K562 (cell line): ENCODE measurements around the gene ATRN. TPM values are rescaled to one million over a fixed set of nuclear protein-coding genes. Genes with fewer than 3 reads are reported as not detected.

Source experiments
- ATF7 ChIP-seq: fragments of 450-650 bp; IDR thresholded peaks from 2 replicates; pipeline ENCODE4 v1.7.1; 2014; ENCODE audit warnings: mild to moderate bottlenecking, moderate library complexity
- POLR2G ChIP-seq: fragments of 200-400 bp; formaldehyde crosslinking; IDR thresholded peaks from 2 replicates; pipeline ENCODE4 v1.6.1; 2017; ENCODE audit warnings: low read depth, mild to moderate bottlenecking, antibody characterized with exemption, low read length, moderate library complexity
- PPARD ChIP-seq: fragments of 250-450 bp; sonication (Bioruptor Pico); IDR thresholded peaks from 2 replicates; pipeline ENCODE4 v1.8.0; 2022; ENCODE audit warnings: inconsistent platforms, mild to moderate bottlenecking, moderate library complexity
- SP1 ChIP-seq: sonication (generic); formaldehyde crosslinking; IDR thresholded peaks from 2 replicates; pipeline ENCODE4 v1.8.1; 2022; ENCODE audit warnings: mild to moderate bottlenecking, missing genetic modification reagents
- U2AF2 ChIP-seq: fragments of 200-400 bp; formaldehyde crosslinking; optimal IDR thresholded peaks from 2 replicates; pipeline ENCODE3; 2017; ENCODE audit warnings: low read depth, mild to moderate bottlenecking, low read length
- polyA plus RNA-seq, 8 experiments: library from polyadenylated mRNA; depleted of rRNA in 4 of 8; stranded (reverse) in 5 of 8; unstranded in 3 of 8; fragments of >200 nt; fragmentation: Nextera tagmentation in 2 of 8; fragmentation: Illumina TruSeq in 1 of 8; extraction: Ambion mirVana in 2 of 8; extraction: Trizol in 1 of 8; gene quantifications; 2 replicates each; pipeline versions ENCODE4 v1.2.1 to v1.2.3, GENCODE V29; 2011 to 2014; ENCODE audit warnings: inconsistent platforms in 1 of 8, missing spikeins in 1 of 8
- total RNA-seq, 7 experiments: library from RNA; depleted of rRNA in 6 of 7; stranded (reverse); fragments of >200 nt in 6 of 7; fragmentation: Illumina TruSeq in 2 of 7; extraction: Trizol in 2 of 7; gene quantifications; 2 replicates each; pipeline versions ENCODE4 v1.2.1 to v1.2.3, GENCODE V29; 2011 to 2021; ENCODE audit warnings: low replicate concordance in 1 of 7
- TF ChIP-seq, protein P1 (sequence below), 2 experiments: fragments of 450-650 bp; formaldehyde crosslinking in 1 of 2; IDR thresholded peaks; 2 replicates each; pipeline versions ENCODE4 v1.4.0 to v1.6.1; 2014 to 2020; ENCODE audit warnings: mild to moderate bottlenecking in 2 of 2, borderline replicate concordance in 1 of 2, low read depth in 1 of 2

ATRN gene
- total and polyA plus RNA-seq, 9 of the 15 experiments (the other 6 are each of a cell fraction or from before 2014, with no cell fraction given) = 0.69 to 16.5 (median 7.6) TPM

DNA sequence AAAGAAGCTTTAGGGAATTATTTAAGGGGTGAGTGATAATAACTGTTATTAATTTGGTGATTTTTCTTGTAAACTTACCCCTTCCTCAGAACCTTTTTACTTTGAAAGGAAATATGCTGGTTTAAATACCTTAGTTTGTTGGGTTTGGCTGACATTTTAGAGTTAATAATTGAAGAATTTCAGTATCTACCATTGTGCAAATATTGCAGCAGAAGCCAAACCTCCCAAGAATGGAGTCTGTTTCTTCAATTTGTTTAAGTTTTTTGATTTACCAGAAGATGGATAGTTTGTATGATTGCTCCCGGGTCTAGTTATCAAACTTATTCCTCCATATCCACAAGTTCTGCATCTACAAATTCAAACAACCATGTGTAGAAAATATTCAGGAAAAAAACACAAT, 77.1 kb downstream of the ATRN start (continued):
- TF ChIP-seq, protein P1, sequence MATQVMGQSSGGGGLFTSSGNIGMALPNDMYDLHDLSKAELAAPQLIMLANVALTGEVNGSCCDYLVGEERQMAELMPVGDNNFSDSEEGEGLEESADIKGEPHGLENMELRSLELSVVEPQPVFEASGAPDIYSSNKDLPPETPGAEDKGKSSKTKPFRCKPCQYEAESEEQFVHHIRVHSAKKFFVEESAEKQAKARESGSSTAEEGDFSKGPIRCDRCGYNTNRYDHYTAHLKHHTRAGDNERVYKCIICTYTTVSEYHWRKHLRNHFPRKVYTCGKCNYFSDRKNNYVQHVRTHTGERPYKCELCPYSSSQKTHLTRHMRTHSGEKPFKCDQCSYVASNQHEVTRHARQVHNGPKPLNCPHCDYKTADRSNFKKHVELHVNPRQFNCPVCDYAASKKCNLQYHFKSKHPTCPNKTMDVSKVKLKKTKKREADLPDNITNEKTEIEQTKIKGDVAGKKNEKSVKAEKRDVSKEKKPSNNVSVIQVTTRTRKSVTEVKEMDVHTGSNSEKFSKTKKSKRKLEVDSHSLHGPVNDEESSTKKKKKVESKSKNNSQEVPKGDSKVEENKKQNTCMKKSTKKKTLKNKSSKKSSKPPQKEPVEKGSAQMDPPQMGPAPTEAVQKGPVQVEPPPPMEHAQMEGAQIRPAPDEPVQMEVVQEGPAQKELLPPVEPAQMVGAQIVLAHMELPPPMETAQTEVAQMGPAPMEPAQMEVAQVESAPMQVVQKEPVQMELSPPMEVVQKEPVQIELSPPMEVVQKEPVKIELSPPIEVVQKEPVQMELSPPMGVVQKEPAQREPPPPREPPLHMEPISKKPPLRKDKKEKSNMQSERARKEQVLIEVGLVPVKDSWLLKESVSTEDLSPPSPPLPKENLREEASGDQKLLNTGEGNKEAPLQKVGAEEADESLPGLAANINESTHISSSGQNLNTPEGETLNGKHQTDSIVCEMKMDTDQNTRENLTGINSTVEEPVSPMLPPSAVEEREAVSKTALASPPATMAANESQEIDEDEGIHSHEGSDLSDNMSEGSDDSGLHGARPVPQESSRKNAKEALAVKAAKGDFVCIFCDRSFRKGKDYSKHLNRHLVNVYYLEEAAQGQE (IDR thresholded peaks at IDR 0.05; ENCODE audit: borderline replicate concordance) = no peak
- TF ChIP-seq, protein P1 (CRISPR knock-in tag; IDR thresholded peaks at IDR 0.05; ENCODE audit: low read depth) = no peak
- TF ChIP-seq ATF7 = no peak
- no peak for TF ChIP-seq U2AF2
- no peak for TF ChIP-seq POLR2G
- no peak for TF ChIP-seq SP1 (CRISPR knock-in tag)
- TF ChIP-seq PPARD (CRISPR knock-in tag) = no peak
